Subcutaneous adipose tissue (tissue), 4 donors: ENCODE data around the gene SURF2. TPM values are rescaled to one million over a fixed set of nuclear protein-coding genes. Genes with fewer than 3 reads are reported as not detected.

Source experiments
- total RNA-seq, 4 donors: library from RNA; depleted of rRNA; stranded (reverse); fragments of >200 nt; gene quantifications; one replicate each; pipeline ENCODE4 v1.1.0, GENCODE V29; 2016
- TF ChIP-seq, protein P1 (sequence below): fragments of 450-650 bp; IDR thresholded peaks from one replicate; pipeline ENCODE4 v1.5.1; 2016; ENCODE audit warnings: low read depth, mild to moderate bottlenecking, control low read depth, antibody characterized with exemption, moderate library complexity

SURF2 gene
- total RNA-seq, 4 donors from 2014 or later, result 6.6 to 20.1 (median 11.3) TPM

DNA sequence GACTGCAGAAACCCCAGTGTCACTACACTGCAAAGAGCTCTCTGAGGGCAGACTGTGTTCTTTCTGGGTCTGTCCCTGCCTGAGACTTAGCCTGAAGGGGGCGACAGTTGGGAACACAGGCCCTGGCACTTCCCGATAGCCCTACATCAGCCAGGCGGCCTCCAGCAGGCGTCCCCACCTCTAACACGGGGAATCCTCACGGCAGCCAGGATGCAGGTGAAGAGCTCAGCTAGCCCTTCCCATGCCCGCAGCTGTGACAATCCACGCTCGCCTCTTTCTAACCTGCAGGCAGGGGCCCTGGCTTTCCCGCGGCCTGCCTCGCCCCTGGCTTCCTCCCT lies 14.3 kb upstream of the SURF2 start:
- TF ChIP-seq, protein P1, sequence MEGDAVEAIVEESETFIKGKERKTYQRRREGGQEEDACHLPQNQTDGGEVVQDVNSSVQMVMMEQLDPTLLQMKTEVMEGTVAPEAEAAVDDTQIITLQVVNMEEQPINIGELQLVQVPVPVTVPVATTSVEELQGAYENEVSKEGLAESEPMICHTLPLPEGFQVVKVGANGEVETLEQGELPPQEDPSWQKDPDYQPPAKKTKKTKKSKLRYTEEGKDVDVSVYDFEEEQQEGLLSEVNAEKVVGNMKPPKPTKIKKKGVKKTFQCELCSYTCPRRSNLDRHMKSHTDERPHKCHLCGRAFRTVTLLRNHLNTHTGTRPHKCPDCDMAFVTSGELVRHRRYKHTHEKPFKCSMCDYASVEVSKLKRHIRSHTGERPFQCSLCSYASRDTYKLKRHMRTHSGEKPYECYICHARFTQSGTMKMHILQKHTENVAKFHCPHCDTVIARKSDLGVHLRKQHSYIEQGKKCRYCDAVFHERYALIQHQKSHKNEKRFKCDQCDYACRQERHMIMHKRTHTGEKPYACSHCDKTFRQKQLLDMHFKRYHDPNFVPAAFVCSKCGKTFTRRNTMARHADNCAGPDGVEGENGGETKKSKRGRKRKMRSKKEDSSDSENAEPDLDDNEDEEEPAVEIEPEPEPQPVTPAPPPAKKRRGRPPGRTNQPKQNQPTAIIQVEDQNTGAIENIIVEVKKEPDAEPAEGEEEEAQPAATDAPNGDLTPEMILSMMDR, result no peak

DNA sequence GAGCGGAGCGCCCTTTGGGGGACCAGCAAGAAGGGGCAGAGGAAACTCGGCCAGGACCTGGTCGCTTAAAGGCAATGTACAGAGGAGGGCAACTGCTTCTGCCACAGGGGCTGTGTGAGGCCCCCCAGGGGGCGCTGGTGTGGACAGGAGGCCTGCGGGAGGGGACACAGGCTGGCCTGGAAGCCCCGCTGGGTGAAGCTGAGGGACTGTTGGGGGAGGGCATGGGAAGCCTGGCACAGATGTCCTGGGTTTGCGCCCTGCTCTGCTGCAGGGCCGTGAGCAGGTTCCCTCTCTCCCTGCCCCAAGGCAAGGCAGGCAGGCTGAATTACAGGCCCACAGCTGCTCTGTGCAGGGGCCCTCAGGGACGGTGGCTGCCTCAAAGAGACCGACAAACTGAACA lies 13.8 kb upstream of the SURF2 start:
- TF ChIP-seq, protein P1, result no peak

DNA sequence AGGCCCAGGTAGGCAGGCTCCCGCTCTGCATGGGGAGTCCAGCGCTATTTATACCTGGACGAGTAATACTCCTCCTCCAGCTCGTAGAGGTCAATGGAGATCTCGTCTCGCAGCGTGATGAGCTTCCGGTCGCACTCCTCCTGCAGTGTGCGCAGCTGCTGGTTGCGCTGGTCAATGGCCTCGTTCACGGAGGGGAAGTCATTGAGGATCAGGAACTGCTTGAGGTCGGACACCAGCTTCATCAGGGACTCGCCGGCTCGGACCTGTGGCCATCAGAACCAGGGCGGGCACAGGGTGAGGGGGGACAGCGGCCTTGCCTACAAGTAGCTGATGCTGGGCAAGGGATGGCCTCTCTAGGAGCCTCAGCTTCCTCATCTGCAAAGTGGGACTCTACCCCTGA lies 12.3 kb upstream of the SURF2 start:
- TF ChIP-seq, protein P1, result no peak

DNA sequence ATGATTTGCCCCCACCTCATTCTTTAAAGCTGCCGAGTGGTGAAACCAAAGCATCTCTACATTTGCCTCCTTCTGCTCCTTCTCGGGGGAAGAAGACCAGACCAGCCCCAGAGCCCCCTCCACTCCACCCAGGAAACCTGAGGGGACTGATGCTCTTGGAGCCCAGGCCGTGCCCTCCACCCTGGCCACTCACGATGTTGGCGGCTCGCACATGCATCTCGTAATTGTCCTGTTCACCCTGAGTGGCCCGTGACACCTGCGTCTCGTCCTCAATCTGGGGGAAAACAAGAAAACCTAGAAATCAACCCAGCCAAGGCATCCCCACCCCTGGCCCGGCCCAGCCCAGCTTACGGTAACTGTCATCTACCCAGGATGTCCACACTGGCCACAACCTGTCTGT lies 11.4 kb upstream of the SURF2 start:
- TF ChIP-seq, protein P1, result no peak

DNA sequence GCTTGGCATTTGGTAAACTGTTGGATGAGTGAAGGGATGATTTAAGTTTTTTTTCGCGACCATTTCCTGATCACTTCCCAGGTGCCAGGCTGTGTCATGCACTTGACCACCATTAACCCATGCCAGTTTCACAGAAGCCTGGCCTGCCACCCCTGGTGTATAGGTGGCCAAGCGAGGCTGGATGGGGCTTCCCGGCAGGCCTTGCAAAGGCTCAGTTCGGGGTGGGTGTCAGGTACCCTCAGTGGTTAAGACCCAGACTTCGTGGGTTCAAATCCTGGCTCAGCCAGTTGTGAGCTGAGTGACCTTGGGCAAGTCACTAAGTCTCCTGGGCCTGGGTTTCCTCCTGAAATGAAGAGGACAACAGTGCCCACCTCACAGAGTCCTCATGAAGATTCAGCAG lies 10.8 kb upstream of the SURF2 start:
- TF ChIP-seq, protein P1, result no peak

DNA sequence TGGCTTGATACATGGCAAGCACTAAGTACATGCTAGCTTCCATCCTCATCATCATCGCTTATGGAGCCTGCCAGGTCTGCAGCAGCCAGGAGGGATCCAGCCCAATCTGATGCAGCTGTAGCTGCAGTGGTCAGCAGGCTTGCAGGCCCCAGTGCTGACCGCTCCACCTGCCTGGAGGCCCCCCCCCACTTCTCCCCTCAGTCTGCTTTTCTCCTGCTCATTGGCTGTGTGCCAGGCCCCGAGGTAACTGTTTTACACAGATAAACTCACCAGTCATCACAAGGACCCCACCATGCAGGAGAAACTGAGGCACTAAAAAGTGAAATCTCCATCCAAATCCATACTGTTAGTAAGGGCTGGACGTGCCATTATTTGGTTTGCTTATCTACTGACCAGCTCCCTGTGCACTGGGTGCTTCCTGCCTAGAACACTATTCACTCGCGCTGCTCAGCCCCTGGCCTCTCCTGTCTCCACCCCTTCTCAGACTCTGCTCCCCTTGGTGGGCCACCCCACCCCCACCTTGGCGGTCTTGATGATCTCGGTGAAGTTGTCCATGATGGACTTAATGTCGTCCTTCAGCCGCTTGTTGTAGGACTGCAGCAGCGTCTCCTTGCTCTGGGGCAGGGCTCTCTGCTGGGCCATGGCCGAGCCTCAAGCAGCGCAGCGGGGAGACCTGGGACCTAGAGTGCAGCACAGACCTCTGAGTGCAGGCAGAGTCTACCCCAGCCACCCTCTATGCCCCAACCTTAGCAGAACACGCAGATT lies 10.1 kb upstream of the SURF2 start:
- TF ChIP-seq, protein P1, result no peak

DNA sequence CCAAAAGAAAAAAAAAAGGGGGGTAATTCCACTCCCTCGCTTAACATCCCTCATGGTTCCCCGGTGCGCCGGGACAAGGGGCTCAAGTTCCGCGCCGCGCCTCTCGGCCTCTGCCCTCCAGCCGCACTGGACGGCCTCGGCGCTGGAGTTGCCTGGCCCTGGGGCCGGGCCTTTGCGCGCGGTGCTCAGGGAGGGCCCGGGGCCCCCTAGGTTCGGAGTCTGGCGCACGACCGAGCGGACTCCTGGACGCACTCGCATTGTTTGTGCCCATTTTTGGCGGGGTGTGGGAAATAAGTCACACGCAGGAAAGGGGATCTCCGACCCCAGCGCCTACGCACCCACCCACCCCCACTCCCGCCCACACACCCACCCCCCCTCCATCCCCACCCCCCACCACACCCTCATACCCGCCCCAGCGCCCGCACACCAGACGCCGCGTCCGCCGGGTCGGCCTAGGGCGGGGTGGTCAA lies 8.8 kb upstream of the SURF2 start:
- TF ChIP-seq, protein P1, result no peak
